Measurements from ENCODE around the gene TMEM167A.
"Not testable (repeated sequence)": the region's sequence is repeated elsewhere in the genome, so short reads cannot be mapped to it uniquely, and the experiment has no call there.

TMEM167A gene

GRCh38 chr5:83090169-83090568 lies 13.0 kb upstream of the TMEM167A start:
- DNase-seq (ENCODE audit: low read depth in 4 of 4, low spot score in 1 of 4): no peak

GRCh38 chr5:83085106-83085505 lies 7.9 kb upstream of the TMEM167A start:
- DNase-seq (ENCODE audit: low read depth in 4 of 4, low spot score in 1 of 4): no peak

DNA sequence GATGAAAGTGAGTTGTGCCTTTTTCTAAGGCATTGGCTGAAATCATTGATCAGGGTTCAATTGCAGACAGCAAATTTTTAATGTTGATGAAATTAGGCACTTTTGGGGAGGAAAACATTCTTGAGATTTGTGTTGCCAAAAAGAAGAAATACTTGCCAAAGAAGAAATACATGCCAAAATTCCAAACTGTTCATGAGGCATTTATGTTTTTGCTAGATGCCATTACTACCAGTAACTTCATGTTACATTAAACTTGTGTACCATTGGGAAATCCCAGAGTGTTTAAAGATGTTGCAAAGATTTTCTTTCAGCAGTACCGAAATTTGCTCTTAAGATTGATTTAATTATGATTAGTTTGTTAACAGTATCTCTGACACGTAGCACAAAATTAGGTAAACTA lies 7.1 kb upstream of the TMEM167A start:
- no peak for DNase-seq (ENCODE audit: low read depth in 4 of 4, low spot score in 1 of 4)

- DNase-seq (ENCODE audit: low read depth in 4 of 4, low spot score in 1 of 4): no peak
Measured at GRCh38 chr5:83082750-83083149, 5.6 kb upstream of the TMEM167A start.

- no peak for DNase-seq (ENCODE audit: low read depth in 4 of 4, low spot score in 1 of 4)
Measured at GRCh38 chr5:83077662-83078261, 568 bp upstream of the TMEM167A start.

GRCh38 chr5:83072966-83073365 lies 4.2 kb downstream of the TMEM167A start:
- no peak for DNase-seq (ENCODE audit: low read depth in 4 of 4, low spot score in 1 of 4)

GRCh38 chr5:83071286-83072051 lies 5.7 kb downstream of the TMEM167A start:
- DNase-seq (ENCODE audit: low read depth in 4 of 4, low spot score in 1 of 4): no peak

GRCh38 chr5:83069096-83069799 lies 7.9 kb downstream of the TMEM167A start:
- DNase-seq (ENCODE audit: low read depth in 4 of 4, low spot score in 1 of 4): no peak

GRCh38 chr5:83067377-83067776 lies 9.8 kb downstream of the TMEM167A start:
- DNase-seq (ENCODE audit: low read depth in 4 of 4, low spot score in 1 of 4): not testable (repeated sequence)

GRCh38 chr5:83066548-83067110 lies 10.6 kb downstream of the TMEM167A start:
- no peak for DNase-seq (ENCODE audit: low read depth in 4 of 4, low spot score in 1 of 4)

DNA sequence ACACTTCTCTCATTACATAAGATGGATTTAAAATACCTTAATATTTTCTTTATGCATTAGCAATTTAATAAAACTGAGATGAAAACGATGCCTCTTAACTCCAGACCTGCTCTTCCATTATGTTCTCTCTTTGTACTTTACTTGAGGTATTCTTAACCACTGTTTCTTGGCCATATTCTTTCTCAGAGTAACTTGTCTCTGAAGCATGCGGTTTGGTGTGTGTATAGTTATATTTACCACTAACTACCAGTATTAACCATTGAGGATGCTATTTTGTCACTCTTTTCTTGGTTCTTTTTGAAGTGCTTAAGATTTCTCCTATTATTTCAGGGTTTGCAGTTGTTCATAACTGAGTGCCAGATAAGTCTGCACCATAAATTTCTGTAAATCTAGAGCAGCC lies 17.9 kb downstream of the TMEM167A start:
- no peak for DNase-seq (ENCODE audit: low read depth in 4 of 4, low spot score in 1 of 4)

DNA sequence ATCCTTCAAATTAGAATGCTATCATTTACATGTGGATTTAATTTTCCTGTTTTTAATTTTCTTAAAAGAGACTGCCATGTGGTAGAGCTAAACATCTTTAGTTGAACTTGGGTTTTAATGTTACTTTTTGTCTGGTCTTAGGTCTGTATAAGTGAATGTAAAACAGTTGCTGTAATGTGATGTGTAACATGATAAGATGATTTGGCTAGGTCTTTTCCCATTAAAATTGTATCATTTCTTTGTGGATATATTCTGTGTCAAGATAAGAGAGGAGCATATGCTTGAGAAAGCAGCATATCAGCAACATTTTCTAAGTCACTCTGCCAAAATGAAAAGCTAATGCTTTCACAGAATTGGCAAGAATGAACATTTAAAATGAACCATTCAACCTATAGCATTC lies 18.5 kb downstream of the TMEM167A start:
- no peak for DNase-seq (ENCODE audit: low read depth in 4 of 4, low spot score in 1 of 4)

DNA sequence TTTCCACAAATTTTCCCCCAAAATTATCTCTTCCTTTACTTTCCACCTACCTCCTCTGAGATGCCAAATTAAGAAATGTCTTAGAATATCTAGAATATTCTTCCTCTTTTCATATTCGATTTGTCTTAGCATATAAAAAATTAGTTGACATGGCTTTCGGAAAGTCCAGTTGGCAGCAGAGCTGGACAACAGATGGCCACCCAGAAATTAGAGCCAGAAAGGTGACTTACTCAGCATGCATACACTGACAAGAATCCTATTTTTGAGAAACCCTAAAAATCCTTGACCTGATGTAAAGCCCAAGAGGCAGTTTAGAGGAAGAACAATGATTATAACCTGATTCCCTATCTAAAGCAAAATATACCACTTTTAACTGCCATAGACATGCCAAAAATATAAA lies 22.0 kb downstream of the TMEM167A start:
- DNase-seq (ENCODE audit: low read depth in 4 of 4, low spot score in 1 of 4): no peak

- DNase-seq (ENCODE audit: low read depth in 4 of 4, low spot score in 1 of 4): no peak
Measured at GRCh38 chr5:83050723-83051340, 26.4 kb downstream of the TMEM167A start.

- DNase-seq (ENCODE audit: low read depth in 4 of 4, low spot score in 1 of 4): no peak
Measured at GRCh38 chr5:83049370-83049885, 27.8 kb downstream of the TMEM167A start.

DNA sequence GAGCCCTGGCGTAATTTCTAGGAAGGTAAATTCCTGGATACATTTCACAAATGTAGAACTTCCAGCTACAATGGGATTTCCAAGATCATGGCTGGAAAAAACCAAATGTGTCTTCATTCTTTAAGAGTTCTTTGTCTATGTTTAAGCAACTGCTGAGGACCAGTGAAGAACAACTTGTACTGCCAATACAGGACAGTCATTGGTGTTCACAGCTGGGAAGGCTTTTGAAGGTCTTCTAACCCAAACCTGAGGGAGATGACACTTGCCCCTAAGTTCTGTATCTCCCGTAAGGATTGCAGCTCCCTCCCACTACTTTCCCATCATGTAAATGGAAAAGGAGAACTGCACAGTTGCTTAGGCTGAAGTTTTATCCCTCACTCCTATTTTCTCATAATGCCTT lies 28.4 kb downstream of the TMEM167A start:
- no peak for DNase-seq (ENCODE audit: low read depth in 4 of 4, low spot score in 1 of 4)

- DNase-seq (ENCODE audit: low read depth in 4 of 4, low spot score in 1 of 4): no peak
Measured at GRCh38 chr5:83048277-83048676, 28.9 kb downstream of the TMEM167A start.

DNA sequence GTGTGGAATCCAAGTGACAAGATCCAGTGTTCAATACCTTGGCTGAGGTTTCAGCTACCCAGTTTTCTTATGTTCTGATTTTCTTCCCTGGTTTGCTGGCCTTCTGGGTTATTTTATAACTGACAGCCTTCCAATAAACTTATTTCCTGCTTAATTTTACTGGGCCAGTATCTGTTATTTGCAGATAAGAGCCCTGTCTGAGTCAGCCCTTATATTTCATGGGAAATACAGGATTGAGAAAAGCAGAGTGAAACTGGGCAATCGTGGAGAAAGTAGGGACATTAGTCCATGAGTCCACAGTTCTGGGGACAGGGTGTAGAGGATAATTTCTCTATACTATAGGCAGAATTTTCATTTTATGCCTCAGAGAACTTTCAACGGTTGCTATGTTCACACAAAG lies 32.3 kb downstream of the TMEM167A start:
- no peak for DNase-seq (ENCODE audit: low read depth in 4 of 4, low spot score in 1 of 4)

DNA sequence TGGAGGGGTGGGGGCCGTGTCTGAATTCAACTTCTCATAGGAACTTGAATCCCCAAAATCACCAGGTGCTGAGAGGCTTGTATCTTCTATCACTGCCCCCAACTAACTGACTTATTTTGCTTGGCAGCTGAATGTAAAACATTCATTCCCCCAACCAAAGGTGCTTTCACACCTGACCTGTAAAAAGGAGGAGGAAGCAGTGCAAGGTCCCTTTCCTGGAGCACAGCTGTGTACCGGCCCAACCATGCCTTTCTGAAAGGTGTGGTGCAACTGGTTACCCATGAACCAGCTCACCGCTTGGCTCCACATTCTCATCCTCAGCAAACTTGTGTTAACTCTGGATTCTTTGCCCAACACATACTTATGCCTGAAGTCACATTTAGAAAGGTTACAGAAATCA lies 34.7 kb downstream of the TMEM167A start:
- DNase-seq (ENCODE audit: low read depth in 4 of 4, low spot score in 1 of 4): no peak

DNA sequence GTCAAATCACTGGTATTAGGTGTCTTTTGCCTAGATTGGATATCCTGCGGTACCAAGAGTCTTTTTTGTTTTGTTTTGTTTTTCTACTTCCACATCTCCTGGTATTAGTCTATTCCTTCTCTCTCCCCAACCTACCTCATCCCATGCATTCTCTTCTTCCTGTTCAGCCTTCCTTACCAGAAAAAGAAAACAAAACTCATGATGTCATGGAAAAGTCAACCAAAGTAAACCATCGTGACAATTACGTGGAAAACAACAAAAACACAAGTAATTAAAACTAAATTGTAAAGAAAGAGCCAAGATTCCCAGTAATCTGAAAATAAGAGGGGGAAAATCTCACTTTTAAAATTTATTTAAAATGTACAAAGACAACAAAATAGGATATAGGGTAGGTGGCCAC lies 38.3 kb downstream of the TMEM167A start:
- DNase-seq (ENCODE audit: low read depth in 4 of 4, low spot score in 1 of 4): no peak

DNA sequence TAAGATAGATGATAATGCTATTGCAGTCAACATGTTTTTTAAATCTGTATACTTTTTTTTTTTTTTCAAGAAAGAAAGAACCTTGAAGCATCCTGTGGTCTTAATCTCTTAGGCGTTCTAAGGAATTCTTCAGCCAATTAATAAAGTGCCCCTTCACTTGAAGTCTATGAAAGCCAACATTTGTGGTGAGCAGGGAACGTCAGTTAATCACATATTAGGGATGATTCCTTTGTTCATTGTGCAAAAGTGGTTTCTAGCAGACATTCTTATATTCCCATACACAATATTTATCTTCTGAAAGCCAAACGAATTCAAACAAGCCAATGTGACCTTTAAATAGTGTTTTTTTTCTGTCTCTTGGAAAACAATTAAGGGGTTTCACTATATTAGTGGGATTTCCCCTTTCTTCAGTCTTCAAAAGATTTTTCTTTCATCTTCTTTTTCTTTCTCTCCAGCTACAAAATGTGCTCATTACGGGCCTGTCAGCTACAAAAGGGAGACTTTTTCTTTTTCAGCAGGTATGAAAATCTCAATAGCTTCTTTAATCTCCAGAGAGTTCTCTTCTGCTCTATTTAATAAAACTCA lies 40.1 kb downstream of the TMEM167A start:
- no peak for DNase-seq (ENCODE audit: low read depth in 4 of 4, low spot score in 1 of 4)
